C4-2B (cell line): ENCODE measurements around the gene IGF1.

ENCODE experiments used
- CTCF ChIP-seq: fragments of 450-650 bp; conservative IDR thresholded peaks from 2 replicates; pipeline ENCODE4 v1.5.1; 2017; ENCODE audit warnings: mild to moderate bottlenecking
- ZFX ChIP-seq: fragments of 450-650 bp; IDR thresholded peaks from 2 replicates; pipeline ENCODE4 v1.6.1; 2017

GRCh38 chr12:102508052-102508451 lies 27.7 kb upstream of the IGF1 start:
- no peak for TF ChIP-seq CTCF
- TF ChIP-seq ZFX: no peak
